ENCODE data around the gene ADORA1.

The ADORA1 gene

GRCh38 chr1:203197625-203198024 is 70.1 kb downstream of the ADORA1 start:
- Histone ChIP-seq H3K4me3 (ENCODE audit: extremely low read depth, insufficient read depth, low read length, poor library complexity, severe bottlenecking) (no peak overlapping the region), H3K36me3 (ENCODE audit: control insufficient read depth, insufficient read depth, low read length) (no peaks in the 10 kb centered on the region), H3K9me3 (ENCODE audit: control insufficient read depth, low read length) (no peaks in the 10 kb centered on the region), H3K27ac (ENCODE audit: low read depth, low read length, severe bottlenecking) (peak overlapping the region; percentile 66), H3K4me1 (ENCODE audit: control insufficient read depth, insufficient read depth, low read length, poor library complexity, severe bottlenecking) (peaks cover 26% of the 10 kb centered on the region)
- 0 to 20% methylated on average over 1 of the region's 3 CpGs for WGBS, 2 experiments (ENCODE audit: insufficient coverage in 2 of 2)

DNA sequence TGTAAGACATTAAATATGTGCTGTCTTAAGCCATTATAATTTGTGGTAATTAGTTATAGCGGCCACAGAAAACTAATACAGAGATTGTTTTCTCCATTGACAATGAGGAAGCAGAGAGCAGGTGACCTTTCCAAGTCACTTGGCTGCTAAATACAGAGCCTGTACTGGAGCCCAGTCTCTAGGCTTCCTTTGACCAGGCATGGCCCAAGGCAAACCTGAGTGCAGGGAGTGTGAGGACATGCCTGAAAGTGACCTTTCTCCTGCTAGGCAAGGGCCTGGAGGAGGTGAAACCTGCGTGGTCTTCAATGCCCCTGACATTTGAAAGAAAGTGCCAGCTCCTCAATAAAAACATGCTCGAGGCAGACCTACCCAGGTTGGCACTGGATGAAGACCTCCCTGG is 71.5 kb downstream of the ADORA1 start:
- no peak overlapping the region for H3K4me3 ChIP-seq (ENCODE audit: extremely low read depth, insufficient read depth, low read length, poor library complexity, severe bottlenecking)
- peaks cover 30% of the 10 kb centered on the region for H3K4me1 ChIP-seq (ENCODE audit: control insufficient read depth, insufficient read depth, low read length, poor library complexity, severe bottlenecking)
- WGBS, 2 experiments (ENCODE audit: insufficient coverage in 2 of 2): 93 to 96% methylated on average over 2 to 3 of the region's 3 CpGs
- H3K9me3 ChIP-seq (ENCODE audit: control insufficient read depth, low read length): no peaks in the 10 kb centered on the region
- no peaks in the 10 kb centered on the region for H3K36me3 ChIP-seq (ENCODE audit: control insufficient read depth, insufficient read depth, low read length)
- no peak overlapping the region for H3K27ac ChIP-seq (ENCODE audit: low read depth, low read length, severe bottlenecking)

GRCh38 chr1:203199481-203199815 is 71.9 kb downstream of the ADORA1 start:
- Histone ChIP-seq H3K27ac (ENCODE audit: low read depth, low read length, severe bottlenecking) (no peak overlapping the region), H3K36me3 (ENCODE audit: control insufficient read depth, insufficient read depth, low read length) (no peaks in the 10 kb centered on the region), H3K4me3 (ENCODE audit: extremely low read depth, insufficient read depth, low read length, poor library complexity, severe bottlenecking) (no peak overlapping the region), H3K9me3 (ENCODE audit: control insufficient read depth, low read length) (no peaks in the 10 kb centered on the region), H3K4me1 (ENCODE audit: control insufficient read depth, insufficient read depth, low read length, poor library complexity, severe bottlenecking) (peaks cover 30% of the 10 kb centered on the region)
- 97 to 100% methylated on average over 6 of the region's 6 CpGs for WGBS, 2 experiments (ENCODE audit: insufficient coverage in 2 of 2)

GRCh38 chr1:203199816-203200571 is 72.5 kb downstream of the ADORA1 start:
- Histone ChIP-seq H3K4me1 (ENCODE audit: control insufficient read depth, insufficient read depth, low read length, poor library complexity, severe bottlenecking) (peaks cover 29% of the 10 kb centered on the region), H3K36me3 (ENCODE audit: control insufficient read depth, insufficient read depth, low read length) (no peaks in the 10 kb centered on the region), H3K4me3 (ENCODE audit: extremely low read depth, insufficient read depth, low read length, poor library complexity, severe bottlenecking) (no peak overlapping the region), H3K27ac (ENCODE audit: low read depth, low read length, severe bottlenecking) (no peak overlapping the region), H3K9me3 (ENCODE audit: control insufficient read depth, low read length) (no peaks in the 10 kb centered on the region)
- 88 to 97% methylated on average over 6 to 8 of the region's 8 CpGs for WGBS, 2 experiments (ENCODE audit: insufficient coverage in 2 of 2)

- Histone ChIP-seq H3K4me3 (ENCODE audit: extremely low read depth, insufficient read depth, low read length, poor library complexity, severe bottlenecking) (no peak overlapping the region), H3K4me1 (ENCODE audit: control insufficient read depth, insufficient read depth, low read length, poor library complexity, severe bottlenecking) (peaks cover 38% of the 10 kb centered on the region), H3K36me3 (ENCODE audit: control insufficient read depth, insufficient read depth, low read length) (no peaks in the 10 kb centered on the region), H3K27ac (ENCODE audit: low read depth, low read length, severe bottlenecking) (no peak overlapping the region), H3K9me3 (ENCODE audit: control insufficient read depth, low read length) (no peaks in the 10 kb centered on the region)
- WGBS, 2 experiments (ENCODE audit: insufficient coverage in 2 of 2): 80 to 100% methylated on average over 1 of the region's 1 CpG
Measured at GRCh38 chr1:203200916-203201315, 73.4 kb downstream of the ADORA1 start.

DNA sequence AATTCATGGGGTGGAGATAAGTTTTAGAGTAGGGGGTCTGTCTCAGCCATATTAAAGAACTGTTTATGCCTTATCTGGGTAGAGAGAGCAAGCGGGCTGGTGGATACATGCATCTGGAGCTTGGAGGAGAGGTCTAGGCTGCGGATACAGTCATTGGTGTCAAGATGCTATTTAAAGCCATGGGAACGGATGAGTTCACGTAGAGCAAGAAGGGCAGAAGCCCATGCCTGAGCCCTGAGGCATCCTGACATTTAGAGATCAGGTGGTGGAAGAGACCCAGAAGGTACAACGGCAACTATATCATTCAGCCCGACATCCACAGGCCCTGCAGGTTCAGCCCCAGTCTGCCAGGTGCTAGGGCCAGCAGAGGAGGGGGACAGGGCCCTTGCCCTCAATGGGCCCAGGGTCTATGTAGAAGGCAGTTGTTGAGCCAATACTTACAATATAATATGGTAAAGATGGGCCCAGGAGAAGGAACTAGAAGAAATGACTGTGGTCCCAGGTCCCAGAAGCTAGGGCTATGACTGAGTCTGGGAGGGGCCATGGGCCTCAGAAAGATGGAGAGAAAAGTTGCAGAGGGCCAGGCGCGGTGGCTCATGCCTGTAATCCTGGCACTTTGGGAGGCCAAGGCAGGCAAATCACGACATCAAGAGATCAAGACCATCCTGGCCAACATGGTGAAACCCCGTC is 74.1 kb downstream of the ADORA1 start:
- Histone ChIP-seq H3K36me3 (ENCODE audit: control insufficient read depth, insufficient read depth, low read length) (no peaks in the 10 kb centered on the region), H3K9me3 (ENCODE audit: control insufficient read depth, low read length) (no peaks in the 10 kb centered on the region), H3K4me1 (ENCODE audit: control insufficient read depth, insufficient read depth, low read length, poor library complexity, severe bottlenecking) (peaks cover 39% of the 10 kb centered on the region), H3K27ac (ENCODE audit: low read depth, low read length, severe bottlenecking) (no peak overlapping the region), H3K4me3 (ENCODE audit: extremely low read depth, insufficient read depth, low read length, poor library complexity, severe bottlenecking) (no peak overlapping the region)
- 84 to 85% methylated on average over 9 of the region's 10 CpGs for WGBS, 2 experiments (ENCODE audit: insufficient coverage in 2 of 2)

GRCh38 chr1:203202431-203203245 is 75.1 kb downstream of the ADORA1 start:
- 97% methylated on average over 10 to 13 of the region's 15 CpGs for WGBS, 2 experiments (ENCODE audit: insufficient coverage in 2 of 2)
- Histone ChIP-seq H3K27ac (ENCODE audit: low read depth, low read length, severe bottlenecking) (peak overlapping the region; percentile 67), H3K9me3 (ENCODE audit: control insufficient read depth, low read length) (no peaks in the 10 kb centered on the region), H3K4me1 (ENCODE audit: control insufficient read depth, insufficient read depth, low read length, poor library complexity, severe bottlenecking) (peaks cover 35% of the 10 kb centered on the region), H3K36me3 (ENCODE audit: control insufficient read depth, insufficient read depth, low read length) (no peaks in the 10 kb centered on the region), H3K4me3 (ENCODE audit: extremely low read depth, insufficient read depth, low read length, poor library complexity, severe bottlenecking) (no peak overlapping the region)

- 75 to 83% methylated on average over 1 to 2 of the region's 2 CpGs for WGBS, 2 experiments (ENCODE audit: insufficient coverage in 2 of 2)
- Histone ChIP-seq H3K9me3 (ENCODE audit: control insufficient read depth, low read length) (no peaks in the 10 kb centered on the region), H3K4me1 (ENCODE audit: control insufficient read depth, insufficient read depth, low read length, poor library complexity, severe bottlenecking) (peaks cover 28% of the 10 kb centered on the region), H3K36me3 (ENCODE audit: control insufficient read depth, insufficient read depth, low read length) (no peaks in the 10 kb centered on the region), H3K4me3 (ENCODE audit: extremely low read depth, insufficient read depth, low read length, poor library complexity, severe bottlenecking) (no peak overlapping the region), H3K27ac (ENCODE audit: low read depth, low read length, severe bottlenecking) (peak overlapping the region; percentile 60)
Measured at GRCh38 chr1:203204756-203205155, 77.2 kb downstream of the ADORA1 start.

DNA sequence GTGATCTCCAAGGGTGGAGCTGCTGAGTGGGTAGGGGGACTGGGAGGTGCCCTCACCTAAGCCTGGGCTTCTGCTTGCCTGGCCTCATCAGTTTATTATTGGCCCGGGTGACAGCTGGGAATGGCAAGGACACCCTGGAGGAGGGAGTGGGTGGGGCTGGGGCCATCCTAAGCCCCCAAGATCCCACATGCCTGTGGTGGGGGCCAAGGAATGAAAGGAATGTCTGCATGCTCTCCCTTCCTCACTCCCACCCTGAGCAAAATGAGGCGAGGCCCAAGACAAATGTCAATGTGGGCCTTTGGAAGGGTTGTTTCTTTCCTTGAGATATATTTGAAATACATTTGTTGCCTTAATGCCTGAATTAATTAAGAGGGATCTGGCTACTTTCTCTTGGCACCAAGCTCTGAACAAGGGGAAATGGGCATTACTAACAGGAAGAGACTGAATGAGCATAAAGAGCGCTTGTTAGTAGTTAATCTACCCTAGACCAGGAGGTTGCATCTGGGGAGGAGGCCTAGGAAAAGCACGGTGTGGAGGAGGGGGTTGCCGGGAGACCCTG is 78.7 kb downstream of the ADORA1 start:
- Histone ChIP-seq H3K4me1 (ENCODE audit: control insufficient read depth, insufficient read depth, low read length, poor library complexity, severe bottlenecking) (peaks cover 28% of the 10 kb centered on the region), H3K36me3 (ENCODE audit: control insufficient read depth, insufficient read depth, low read length) (no peaks in the 10 kb centered on the region), H3K9me3 (ENCODE audit: control insufficient read depth, low read length) (no peaks in the 10 kb centered on the region), H3K4me3 (ENCODE audit: extremely low read depth, insufficient read depth, low read length, poor library complexity, severe bottlenecking) (no peak overlapping the region), H3K27ac (ENCODE audit: low read depth, low read length, severe bottlenecking) (peak overlapping the region; percentile 45)
- 87 to 91% methylated on average over 1 to 3 of the region's 5 CpGs for WGBS, 2 experiments (ENCODE audit: insufficient coverage in 2 of 2)

DNA sequence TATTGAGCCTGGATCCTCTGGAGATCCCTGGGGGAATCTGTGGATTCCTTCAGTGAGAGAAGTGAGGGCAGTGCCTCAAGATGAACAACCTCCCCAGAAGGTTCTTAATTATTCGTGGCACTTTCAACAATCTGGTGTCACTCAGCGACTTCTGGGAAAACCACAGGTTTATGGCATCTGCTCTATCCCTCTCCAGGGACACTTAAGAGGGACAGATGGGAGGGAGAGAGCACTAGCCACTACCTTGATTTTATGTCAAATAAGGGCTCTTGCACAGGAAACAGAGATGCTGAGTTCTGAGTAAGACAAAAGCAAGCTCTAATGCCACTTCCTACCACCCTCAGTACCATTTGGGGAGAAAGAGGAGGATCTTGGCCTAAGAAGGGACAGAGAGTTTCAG is 80.2 kb downstream of the ADORA1 start:
- Histone ChIP-seq H3K9me3 (ENCODE audit: control insufficient read depth, low read length) (no peaks in the 10 kb centered on the region), H3K27ac (ENCODE audit: low read depth, low read length, severe bottlenecking) (no peak overlapping the region), H3K4me1 (ENCODE audit: control insufficient read depth, insufficient read depth, low read length, poor library complexity, severe bottlenecking) (peaks cover 24% of the 10 kb centered on the region), H3K4me3 (ENCODE audit: extremely low read depth, insufficient read depth, low read length, poor library complexity, severe bottlenecking) (no peak overlapping the region), H3K36me3 (ENCODE audit: control insufficient read depth, insufficient read depth, low read length) (no peaks in the 10 kb centered on the region)
- no CpG with 5 or more reads among the region's 2 CpGs for WGBS, 2 experiments (ENCODE audit: insufficient coverage in 2 of 2)

Data from mesodermal cell (in vitro differentiated cells).